HepG2 (cell line): Measurements from ENCODE around the gene SPINDOC. TPM values are rescaled to one million over a fixed set of nuclear protein-coding genes. Genes with fewer than 3 reads are reported as not detected.

Experiments used
- ETV5 ChIP-seq: IDR thresholded peaks from 2 replicates; pipeline ENCODE4 v1.6.1; 2018; ENCODE audit warnings: missing biosample characterization, missing genetic modification reagents, inconsistent platforms, borderline replicate concordance
- HNF4A ChIP-seq: sonication (generic); formaldehyde crosslinking; IDR thresholded peaks from 2 replicates; pipeline ENCODE4 v1.4.0; 2020; ENCODE audit warnings: missing genetic modification reagents
- MEF2D ChIP-seq: sonication (generic); formaldehyde crosslinking; IDR thresholded peaks from 2 replicates; pipeline ENCODE4 v1.5.1; 2020; ENCODE audit warnings: mild to moderate bottlenecking, missing genetic modification reagents
- MIER3 ChIP-seq: IDR thresholded peaks from 2 replicates; pipeline ENCODE4 v1.6.1; 2016; ENCODE audit warnings: missing compliant biosample characterization, borderline replicate concordance
- MLLT10 ChIP-seq: sonication (generic); formaldehyde crosslinking; IDR thresholded peaks from 2 replicates; pipeline ENCODE4 v1.4.0; 2020; ENCODE audit warnings: missing genetic modification reagents
- NCOR1 ChIP-seq: fragments of 200-600 bp; sonication (generic); IDR thresholded peaks from 2 replicates; pipeline ENCODE4 v1.7.0; 2017; ENCODE audit warnings: antibody characterized with exemption, low read length, borderline replicate concordance
- PHF8 ChIP-seq: sonication (generic); formaldehyde crosslinking; IDR thresholded peaks from 2 replicates; pipeline ENCODE4 v1.5.0; 2020; ENCODE audit warnings: missing genetic modification reagents
- SMARCE1 ChIP-seq: fragments of 450-650 bp; IDR thresholded peaks from 2 replicates; pipeline ENCODE4 v1.6.1; 2017; ENCODE audit warnings: borderline replicate concordance
- SOX5 ChIP-seq: IDR thresholded peaks from 2 replicates; pipeline ENCODE4 v1.6.1; 2016; ENCODE audit warnings: borderline replicate concordance
- ZBTB8A ChIP-seq: sonication (generic); formaldehyde crosslinking; IDR thresholded peaks from 2 replicates; pipeline ENCODE4 v1.4.0; 2020; ENCODE audit warnings: mild to moderate bottlenecking, low read depth, missing genetic modification reagents, borderline replicate concordance
- ZKSCAN1 ChIP-seq: fragments of 150-350 bp; IDR thresholded peaks from 2 replicates; pipeline ENCODE4 v1.6.1; 2014; ENCODE audit warnings: low read length
- ZNF749 ChIP-seq: sonication (generic); formaldehyde crosslinking; IDR thresholded peaks from 2 replicates; pipeline ENCODE4 v1.8.0; 2022; ENCODE audit warnings: mild to moderate bottlenecking, missing genetic modification reagents, moderate library complexity, borderline replicate concordance
- ZNF878 ChIP-seq: sonication (generic); formaldehyde crosslinking; IDR thresholded peaks from 2 replicates; pipeline ENCODE4 v1.8.1; 2023; ENCODE audit warnings: mild to moderate bottlenecking, missing genetic modification reagents, moderate library complexity
- polyA plus RNA-seq, 8 experiments: library from polyadenylated mRNA; depleted of rRNA in 3 of 8; stranded (reverse) in 7 of 8; unstranded in 1 of 8; fragments of >200 nt; fragmentation: Illumina TruSeq in 4 of 8; extraction: Trizol in 4 of 8; gene quantifications; 2 replicates each; pipeline versions ENCODE4 v1.2.1 to v1.2.3, GENCODE V29; 2011 to 2016; ENCODE audit warnings: low read depth in 4 of 8, missing spikeins in 1 of 8, mixed read lengths in 1 of 8; ENCODE audit not compliant: insufficient read depth in 1 of 8
- total RNA-seq, 5 experiments: library from RNA; depleted of rRNA; stranded (reverse); fragments of >200 nt; fragmentation: Illumina TruSeq; extraction: Trizol; gene quantifications; 2 replicates each; pipeline ENCODE4 v1.2.3, GENCODE V29; 2016; ENCODE audit warnings: low read depth in 1 of 5
- TF ChIP-seq, protein P1 (sequence below): sonication (generic); formaldehyde crosslinking; conservative IDR thresholded peaks from 2 replicates; pipeline ENCODE4 v1.4.0; 2020; ENCODE audit warnings: mild to moderate bottlenecking, missing genetic modification reagents, moderate library complexity
- TF ChIP-seq, protein P2 (sequence below): sonication (generic); formaldehyde crosslinking; IDR thresholded peaks from 2 replicates; pipeline ENCODE4 v1.5.0; 2020; ENCODE audit warnings: missing genetic modification reagents, mild to moderate bottlenecking, borderline replicate concordance
- TF ChIP-seq, protein P3 (sequence below): sonication (generic); formaldehyde crosslinking; IDR thresholded peaks from 2 replicates; pipeline ENCODE4 v1.4.0; 2020; ENCODE audit warnings: missing genetic modification reagents, borderline replicate concordance
- TF ChIP-seq, protein P4 (sequence below): sonication (generic); formaldehyde crosslinking; IDR thresholded peaks from 2 replicates; pipeline ENCODE4 v1.4.0; 2020; ENCODE audit warnings: missing genetic modification reagents, mild to moderate bottlenecking, borderline replicate concordance
- TF ChIP-seq, protein P5 (sequence below): sonication (generic); formaldehyde crosslinking; IDR thresholded peaks from 2 replicates; pipeline ENCODE4 v1.4.0; 2020; ENCODE audit warnings: low read depth, mild to moderate bottlenecking, missing genetic modification reagents

SPINDOC gene
- total and polyA plus RNA-seq, 2 of the 13 experiments (the other 11 are each of a cell fraction or from before 2014, with no cell fraction given) = 21.4 to 29.9 TPM

DNA sequence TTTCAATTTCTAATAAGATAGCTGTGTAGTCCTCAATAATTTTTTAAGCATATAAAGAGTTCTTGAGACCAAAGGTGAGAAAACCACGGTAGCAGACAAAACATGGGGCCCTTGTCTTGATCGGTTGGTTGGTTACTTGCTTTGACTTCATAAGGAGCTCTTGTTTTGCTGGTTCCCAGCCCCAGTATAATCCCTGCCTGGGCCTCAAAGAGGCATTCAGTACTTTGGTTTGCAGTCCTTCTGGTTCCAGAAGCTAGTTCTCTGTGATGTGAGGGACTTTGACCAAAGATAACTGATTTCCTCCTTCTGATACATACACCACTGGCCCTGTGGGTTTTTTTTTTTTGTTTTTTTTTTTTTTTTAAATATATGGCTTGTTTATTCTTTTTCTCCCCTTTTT, 42.7 kb downstream of the SPINDOC start (continued):
- TF ChIP-seq ETV5 (CRISPR knock-in tag) (no peak), SMARCE1 (no peak), MIER3 (CRISPR knock-in tag) (no peak), PHF8 (no peak), SOX5 (no peak), ZBTB8A (CRISPR knock-in tag) (no peak), HNF4A (CRISPR knock-in tag) (peak; percentile 73), ZNF749 (CRISPR knock-in tag) (no peak), MLLT10 (CRISPR knock-in tag) (no peak), NCOR1 (0 out of 2 replicates have a peak, but pooled peaks have one; percentile 25), ZKSCAN1 (no peak), ZNF878 (no peak), MEF2D (CRISPR knock-in tag) (no peak)
- TF ChIP-seq, protein P1, sequence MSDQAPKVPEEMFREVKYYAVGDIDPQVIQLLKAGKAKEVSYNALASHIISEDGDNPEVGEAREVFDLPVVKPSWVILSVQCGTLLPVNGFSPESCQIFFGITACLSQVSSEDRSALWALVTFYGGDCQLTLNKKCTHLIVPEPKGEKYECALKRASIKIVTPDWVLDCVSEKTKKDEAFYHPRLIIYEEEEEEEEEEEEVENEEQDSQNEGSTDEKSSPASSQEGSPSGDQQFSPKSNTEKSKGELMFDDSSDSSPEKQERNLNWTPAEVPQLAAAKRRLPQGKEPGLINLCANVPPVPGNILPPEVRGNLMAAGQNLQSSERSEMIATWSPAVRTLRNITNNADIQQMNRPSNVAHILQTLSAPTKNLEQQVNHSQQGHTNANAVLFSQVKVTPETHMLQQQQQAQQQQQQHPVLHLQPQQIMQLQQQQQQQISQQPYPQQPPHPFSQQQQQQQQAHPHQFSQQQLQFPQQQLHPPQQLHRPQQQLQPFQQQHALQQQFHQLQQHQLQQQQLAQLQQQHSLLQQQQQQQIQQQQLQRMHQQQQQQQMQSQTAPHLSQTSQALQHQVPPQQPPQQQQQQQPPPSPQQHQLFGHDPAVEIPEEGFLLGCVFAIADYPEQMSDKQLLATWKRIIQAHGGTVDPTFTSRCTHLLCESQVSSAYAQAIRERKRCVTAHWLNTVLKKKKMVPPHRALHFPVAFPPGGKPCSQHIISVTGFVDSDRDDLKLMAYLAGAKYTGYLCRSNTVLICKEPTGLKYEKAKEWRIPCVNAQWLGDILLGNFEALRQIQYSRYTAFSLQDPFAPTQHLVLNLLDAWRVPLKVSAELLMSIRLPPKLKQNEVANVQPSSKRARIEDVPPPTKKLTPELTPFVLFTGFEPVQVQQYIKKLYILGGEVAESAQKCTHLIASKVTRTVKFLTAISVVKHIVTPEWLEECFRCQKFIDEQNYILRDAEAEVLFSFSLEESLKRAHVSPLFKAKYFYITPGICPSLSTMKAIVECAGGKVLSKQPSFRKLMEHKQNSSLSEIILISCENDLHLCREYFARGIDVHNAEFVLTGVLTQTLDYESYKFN (CRISPR knock-in tag) = peak; percentile 75
- TF ChIP-seq, protein P2, sequence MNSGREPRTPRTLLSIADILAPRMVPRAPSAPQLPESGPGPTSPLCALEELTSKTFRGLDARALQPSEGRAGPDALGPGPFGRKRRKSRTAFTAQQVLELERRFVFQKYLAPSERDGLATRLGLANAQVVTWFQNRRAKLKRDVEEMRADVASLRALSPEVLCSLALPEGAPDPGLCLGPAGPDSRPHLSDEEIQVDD (CRISPR knock-in tag) = no peak
- TF ChIP-seq, protein P3, sequence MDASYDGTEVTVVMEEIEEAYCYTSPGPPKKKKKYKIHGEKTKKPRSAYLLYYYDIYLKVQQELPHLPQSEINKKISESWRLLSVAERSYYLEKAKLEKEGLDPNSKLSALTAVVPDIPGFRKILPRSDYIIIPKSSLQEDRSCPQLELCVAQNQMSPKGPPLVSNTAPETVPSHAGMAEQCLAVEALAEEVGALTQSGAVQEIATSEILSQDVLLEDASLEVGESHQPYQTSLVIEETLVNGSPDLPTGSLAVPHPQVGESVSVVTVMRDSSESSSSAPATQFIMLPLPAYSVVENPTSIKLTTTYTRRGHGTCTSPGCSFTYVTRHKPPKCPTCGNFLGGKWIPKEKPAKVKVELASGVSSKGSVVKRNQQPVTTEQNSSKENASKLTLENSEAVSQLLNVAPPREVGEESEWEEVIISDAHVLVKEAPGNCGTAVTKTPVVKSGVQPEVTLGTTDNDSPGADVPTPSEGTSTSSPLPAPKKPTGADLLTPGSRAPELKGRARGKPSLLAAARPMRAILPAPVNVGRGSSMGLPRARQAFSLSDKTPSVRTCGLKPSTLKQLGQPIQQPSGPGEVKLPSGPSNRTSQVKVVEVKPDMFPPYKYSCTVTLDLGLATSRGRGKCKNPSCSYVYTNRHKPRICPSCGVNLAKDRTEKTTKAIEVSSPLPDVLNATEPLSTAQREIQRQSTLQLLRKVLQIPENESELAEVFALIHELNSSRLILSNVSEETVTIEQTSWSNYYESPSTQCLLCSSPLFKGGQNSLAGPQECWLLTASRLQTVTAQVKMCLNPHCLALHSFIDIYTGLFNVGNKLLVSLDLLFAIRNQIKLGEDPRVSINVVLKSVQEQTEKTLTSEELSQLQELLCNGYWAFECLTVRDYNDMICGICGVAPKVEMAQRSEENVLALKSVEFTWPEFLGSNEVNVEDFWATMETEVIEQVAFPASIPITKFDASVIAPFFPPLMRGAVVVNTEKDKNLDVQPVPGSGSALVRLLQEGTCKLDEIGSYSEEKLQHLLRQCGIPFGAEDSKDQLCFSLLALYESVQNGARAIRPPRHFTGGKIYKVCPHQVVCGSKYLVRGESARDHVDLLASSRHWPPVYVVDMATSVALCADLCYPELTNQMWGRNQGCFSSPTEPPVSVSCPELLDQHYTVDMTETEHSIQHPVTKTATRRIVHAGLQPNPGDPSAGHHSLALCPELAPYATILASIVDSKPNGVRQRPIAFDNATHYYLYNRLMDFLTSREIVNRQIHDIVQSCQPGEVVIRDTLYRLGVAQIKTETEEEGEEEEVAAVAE (CRISPR knock-in tag) = no peak
- TF ChIP-seq, protein P4, sequence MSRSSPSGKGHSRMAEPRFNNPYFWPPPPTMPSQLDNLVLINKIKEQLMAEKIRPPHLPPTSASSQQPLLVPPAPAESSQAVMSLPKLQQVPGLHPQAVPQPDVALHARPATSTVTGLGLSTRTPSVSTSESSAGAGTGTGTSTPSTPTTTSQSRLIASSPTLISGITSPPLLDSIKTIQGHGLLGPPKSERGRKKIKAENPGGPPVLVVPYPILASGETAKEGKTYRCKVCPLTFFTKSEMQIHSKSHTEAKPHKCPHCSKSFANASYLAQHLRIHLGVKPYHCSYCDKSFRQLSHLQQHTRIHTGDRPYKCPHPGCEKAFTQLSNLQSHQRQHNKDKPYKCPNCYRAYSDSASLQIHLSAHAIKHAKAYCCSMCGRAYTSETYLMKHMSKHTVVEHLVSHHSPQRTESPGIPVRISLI (CRISPR knock-in tag) = peak; percentile 63; the same call in 1 of the 2 replicates
- TF ChIP-seq, protein P5, sequence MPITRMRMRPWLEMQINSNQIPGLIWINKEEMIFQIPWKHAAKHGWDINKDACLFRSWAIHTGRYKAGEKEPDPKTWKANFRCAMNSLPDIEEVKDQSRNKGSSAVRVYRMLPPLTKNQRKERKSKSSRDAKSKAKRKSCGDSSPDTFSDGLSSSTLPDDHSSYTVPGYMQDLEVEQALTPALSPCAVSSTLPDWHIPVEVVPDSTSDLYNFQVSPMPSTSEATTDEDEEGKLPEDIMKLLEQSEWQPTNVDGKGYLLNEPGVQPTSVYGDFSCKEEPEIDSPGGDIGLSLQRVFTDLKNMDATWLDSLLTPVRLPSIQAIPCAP (CRISPR knock-in tag) = no peak
